Measurements from ENCODE around the gene PCBP4.
A peak's percentile ranks its signal among the peaks of the same experiment; 100 is the strongest.

PCBP4 gene

GRCh38 chr3:51986010-51986947 is 19.0 kb upstream of the PCBP4 start:
- no peak for TF ChIP-seq CTCF (conservative IDR thresholded peaks at IDR 0.05; ENCODE audit: low read length)
- H3K4me3 ChIP-seq (ENCODE audit: low read length) = no peak overlapping the region
- DNase-seq (ENCODE audit: low read depth) = no peak

- no peak for DNase-seq (ENCODE audit: low read depth)
- no peak for TF ChIP-seq CTCF (conservative IDR thresholded peaks at IDR 0.05; ENCODE audit: low read length)
- H3K4me3 ChIP-seq (ENCODE audit: low read length) = no peak overlapping the region
These were observed 17.8 kb upstream of the PCBP4 start for GRCh38 chr3:51985063-51985462.

- no peak for TF ChIP-seq CTCF (conservative IDR thresholded peaks at IDR 0.05; ENCODE audit: low read length)
- H3K4me3 ChIP-seq (ENCODE audit: low read length) = peak overlapping the region; percentile 72; the same call in 1 of the 2 replicates
- no peak for DNase-seq (ENCODE audit: low read depth)
These were observed 17.0 kb upstream of the PCBP4 start for GRCh38 chr3:51984269-51984647.

- H3K4me3 ChIP-seq (ENCODE audit: low read length) = peak overlapping the region; percentile 72
- no peak for DNase-seq (ENCODE audit: low read depth)
- no peak for TF ChIP-seq CTCF (conservative IDR thresholded peaks at IDR 0.05; ENCODE audit: low read length)
These were observed 16.5 kb upstream of the PCBP4 start for GRCh38 chr3:51983578-51984268.

GRCh38 chr3:51982838-51983577 is 15.8 kb upstream of the PCBP4 start, which contains the start of gene ACY1:
TSS of gene ACY1 (plus strand) at chr3:51983535. CDS start at chr3:51984065, 530 bp downstream.
- peak within 1 kb of the TSS; percentile 72 for H3K4me3 ChIP-seq (ENCODE audit: low read length)
- peak; percentile 84 for DNase-seq (ENCODE audit: low read depth)
- no peak for TF ChIP-seq CTCF (conservative IDR thresholded peaks at IDR 0.05; ENCODE audit: low read length)

GRCh38 chr3:51982352-51982837 is 15.1 kb upstream of the PCBP4 start:
- H3K4me3 ChIP-seq (ENCODE audit: low read length) = peak overlapping the region; percentile 72
- no peak for DNase-seq (ENCODE audit: low read depth)
- TF ChIP-seq CTCF (conservative IDR thresholded peaks at IDR 0.05; ENCODE audit: low read length) = peak; percentile 51

All from AG10803 (cell line).